ENCODE measurements around the gene SOBP.

The SOBP gene

DNA sequence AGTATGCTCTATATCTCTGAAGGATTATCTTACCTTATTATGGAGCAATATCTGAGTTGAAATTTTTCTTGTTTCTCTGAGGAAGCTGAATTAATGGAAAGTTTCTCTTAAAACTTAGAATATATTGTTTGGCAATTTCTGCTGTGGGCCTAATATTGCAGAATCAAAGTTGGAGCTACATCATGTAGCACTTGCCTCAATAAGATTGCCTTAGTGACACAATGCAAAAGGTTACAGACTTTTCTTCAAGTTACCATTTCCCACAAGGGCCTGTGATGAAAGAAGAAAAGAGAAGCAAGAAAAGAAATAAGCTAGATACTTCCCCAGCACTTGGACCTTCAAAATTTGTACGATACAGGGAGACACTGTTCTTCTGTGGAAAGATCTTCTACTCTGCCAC, 151.2 kb downstream of the SOBP start:
- no peak for DNase-seq (ENCODE audit: low read depth)

DNA sequence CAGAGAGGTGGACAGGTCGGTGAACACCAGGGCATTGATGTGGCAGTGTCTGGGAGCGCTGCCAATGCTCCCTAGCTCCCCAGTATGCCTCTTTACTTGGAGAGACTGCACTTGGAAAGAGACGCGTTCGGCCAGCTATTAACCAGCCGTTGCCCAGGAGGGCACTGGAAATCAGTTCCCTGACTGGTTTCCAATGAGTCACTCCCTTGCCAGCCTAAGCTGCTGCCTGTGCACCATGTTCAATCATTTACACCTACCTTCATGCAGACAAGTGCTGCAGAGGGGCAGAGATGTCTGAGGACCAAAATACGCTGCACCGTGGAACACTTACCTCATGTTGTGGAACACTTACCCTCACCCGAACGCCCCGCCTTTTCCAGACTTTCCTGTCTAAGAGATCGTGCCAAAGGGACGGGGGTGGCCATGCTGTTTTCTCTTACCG, 151.6 kb downstream of the SOBP start:
- no peak for DNase-seq (ENCODE audit: low read depth)

DNA sequence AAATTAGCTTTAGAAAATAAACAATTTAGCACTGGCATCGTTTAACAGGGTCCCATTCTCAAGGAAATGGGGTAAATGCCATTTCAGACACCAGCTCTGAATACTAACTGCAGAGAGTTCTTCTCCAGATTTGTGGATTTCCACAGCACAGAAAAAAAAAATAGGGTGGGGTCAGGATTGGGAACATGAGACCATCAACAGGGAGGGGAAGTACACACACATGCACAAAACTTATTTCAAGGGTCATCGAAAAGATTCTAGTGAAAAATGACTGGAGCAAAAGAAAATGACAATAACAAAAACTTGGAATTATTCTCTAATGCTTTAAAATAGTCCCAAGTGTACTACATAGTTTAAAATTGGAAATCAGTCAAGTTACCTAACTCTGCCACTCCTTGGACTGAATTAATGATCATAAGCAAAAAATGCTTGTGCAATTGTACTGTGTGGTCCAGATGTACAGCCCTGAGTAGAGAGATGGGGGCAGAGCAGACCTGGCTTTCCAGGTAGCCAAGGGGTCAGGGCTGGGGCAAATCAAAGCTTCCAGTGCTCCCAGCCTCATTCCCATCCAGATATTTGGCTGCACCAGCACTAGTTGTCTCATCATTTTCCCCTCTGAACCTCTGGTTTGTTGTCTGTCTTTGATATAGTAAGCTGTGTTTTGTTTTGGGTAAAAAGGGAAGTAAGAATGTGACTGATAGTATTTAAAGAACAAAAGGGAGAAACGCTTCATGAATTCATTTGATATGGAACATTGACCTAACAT, 152.4 kb downstream of the SOBP start:
- no peak for DNase-seq (ENCODE audit: low read depth)

DNA sequence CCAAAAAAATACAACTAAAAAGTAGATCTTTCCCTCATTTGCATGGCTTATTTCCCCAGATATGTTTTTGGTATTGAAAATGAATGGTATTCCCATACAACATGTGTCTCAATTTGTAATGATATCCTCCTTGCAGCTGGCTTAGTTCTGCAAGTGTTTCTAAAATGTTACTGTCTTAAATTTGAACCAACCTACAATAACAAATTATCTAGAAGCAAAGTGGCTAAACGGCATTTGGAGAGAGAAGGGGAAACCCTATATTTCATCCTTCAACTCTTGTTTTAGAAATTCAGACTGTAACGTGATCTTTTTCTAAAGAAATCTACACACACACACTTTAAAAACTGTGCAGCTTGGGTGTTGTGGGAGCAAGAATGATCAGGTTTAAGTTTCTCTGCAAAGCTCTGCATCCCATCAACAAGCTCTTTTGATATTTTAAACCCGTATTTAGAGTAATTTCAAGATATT, 153.0 kb downstream of the SOBP start:
- no peak for DNase-seq (ENCODE audit: low read depth)

DNA sequence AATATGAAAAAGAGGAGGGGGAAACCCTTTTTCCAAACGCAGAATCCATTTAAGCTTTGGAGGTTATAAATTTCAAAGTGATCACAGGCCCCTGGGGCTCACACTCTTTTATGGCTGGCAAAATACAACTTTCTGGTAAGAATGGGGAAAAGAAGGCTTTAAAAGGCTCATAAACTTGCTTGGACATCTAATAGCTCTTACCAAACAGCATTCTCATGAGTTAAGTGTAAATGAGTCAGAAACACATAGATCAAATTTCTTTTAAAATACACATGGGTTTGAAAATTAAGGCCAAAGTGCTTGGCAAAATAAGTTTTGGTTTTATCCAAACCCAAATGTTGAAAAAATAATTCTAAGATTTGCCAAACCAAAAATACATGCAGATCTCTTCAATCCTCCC, 154.6 kb downstream of the SOBP start:
- DNase-seq (ENCODE audit: low read depth) = no peak

DNA sequence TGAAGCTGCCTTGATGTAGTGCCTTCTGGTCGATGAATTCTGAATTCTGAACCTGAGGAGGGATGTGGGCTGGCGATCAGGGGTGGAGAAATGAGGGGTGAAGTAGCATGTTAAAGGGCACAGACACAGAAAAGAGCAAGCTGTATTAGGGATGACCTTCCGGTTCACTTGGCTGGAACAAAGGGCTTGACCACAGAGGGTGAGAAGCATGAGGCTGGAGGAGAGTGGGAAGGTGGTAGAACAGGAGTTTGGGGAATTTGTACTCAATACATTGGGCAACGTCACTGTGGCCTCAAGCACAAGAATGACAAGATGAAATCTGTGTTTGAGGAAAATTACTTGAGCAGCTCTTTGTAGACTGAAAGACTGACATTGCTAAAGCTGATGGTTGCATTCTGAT, 155.8 kb downstream of the SOBP start:
- no peak for DNase-seq (ENCODE audit: low read depth)

DNA sequence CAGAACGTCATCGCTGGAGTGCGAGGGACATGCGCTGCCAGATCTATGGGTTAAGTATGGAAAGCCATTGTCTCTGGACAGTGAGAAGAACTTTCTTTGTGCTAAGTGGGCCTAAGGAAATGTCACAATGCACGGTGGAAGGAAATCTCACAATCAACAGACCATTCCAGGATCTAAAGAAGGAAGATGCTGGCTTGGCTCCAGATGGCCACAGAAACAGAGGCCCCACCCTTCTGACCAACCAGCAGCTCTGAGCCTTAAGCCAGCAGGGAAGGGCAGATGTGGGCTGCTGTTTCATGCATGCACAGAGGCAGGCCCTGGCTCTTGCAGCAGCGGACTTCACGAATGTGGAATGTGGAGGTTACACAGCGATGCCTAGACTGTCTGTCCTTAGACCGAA, 156.3 kb downstream of the SOBP start:
- no peak for DNase-seq (ENCODE audit: low read depth)

DNA sequence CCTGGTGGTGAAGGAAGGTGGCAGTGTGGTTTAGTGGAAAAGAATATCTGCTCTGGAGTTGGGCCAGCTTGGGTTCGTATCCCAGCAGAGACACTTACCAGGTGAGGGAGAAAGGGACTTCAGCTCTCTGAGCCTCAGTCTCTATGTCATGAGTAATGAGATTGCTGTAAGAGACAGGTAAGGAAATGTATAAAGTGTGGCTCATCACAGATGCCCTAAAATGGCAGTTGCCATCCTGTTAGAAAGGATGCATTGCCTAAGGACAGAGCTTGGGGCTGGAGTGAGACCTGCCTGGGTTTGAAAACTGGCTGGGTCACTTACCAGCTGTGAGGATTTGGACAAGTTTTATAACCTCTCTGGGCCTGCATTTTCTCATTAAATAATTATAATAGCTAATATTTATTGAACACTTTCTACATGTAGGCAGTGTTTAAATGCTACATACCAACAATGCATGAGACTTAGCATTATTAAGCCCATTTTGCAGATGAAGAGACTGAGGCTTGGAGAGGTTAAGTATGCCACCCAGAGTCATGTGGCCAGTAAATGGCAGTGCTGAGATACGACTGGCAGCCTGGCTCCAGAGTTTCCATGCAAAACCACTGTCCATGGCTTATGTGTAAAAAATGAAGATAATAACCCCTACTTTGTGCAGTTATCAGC, 157.0 kb downstream of the SOBP start:
- DNase-seq (ENCODE audit: low read depth) = no peak

DNA sequence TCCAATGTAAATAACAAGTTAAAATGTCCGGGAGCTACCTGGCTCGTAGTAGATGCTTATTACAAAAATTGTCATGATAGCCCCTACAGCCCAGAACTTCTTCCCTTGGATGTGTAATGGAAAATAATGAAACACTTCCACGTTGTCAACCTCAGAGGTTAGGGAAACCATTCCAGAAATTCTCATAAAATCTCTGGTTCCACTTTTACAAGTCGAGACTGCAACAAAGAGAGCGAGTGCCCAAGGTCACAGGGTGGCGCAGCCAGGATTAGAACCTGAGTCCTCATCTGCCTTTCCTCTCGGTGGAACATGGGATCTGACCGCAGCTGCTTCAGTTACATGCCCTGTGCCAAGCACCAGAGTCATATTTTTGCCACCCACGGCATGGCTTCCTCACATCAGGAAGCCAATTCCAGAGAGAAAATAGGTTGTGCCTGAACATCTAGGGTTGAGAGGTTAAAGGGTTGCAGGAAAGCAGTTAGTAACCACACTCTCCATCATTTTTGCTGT, 157.6 kb downstream of the SOBP start:
- DNase-seq (ENCODE audit: low read depth) = no peak

DNA sequence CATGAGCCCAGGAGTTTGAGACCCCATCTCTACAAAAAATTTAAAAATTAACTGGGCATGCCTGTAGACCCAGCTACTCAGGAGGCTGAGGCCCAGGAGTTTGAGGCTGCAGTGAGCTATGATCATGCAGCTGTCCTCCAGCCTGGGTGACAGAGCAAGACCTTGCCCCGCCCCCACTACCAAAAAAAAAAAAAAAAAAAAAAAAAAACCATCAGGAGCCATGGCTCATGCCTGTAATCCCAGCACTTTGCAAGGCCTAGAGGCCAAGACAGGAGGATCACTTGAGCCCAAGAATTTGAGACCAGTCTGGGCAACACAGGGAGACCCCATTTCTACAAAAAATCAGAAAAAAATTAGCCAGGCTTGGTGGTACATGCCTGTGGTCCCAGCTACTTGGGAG, 159.1 kb downstream of the SOBP start:
- DNase-seq (ENCODE audit: low read depth) = no peak

DNA sequence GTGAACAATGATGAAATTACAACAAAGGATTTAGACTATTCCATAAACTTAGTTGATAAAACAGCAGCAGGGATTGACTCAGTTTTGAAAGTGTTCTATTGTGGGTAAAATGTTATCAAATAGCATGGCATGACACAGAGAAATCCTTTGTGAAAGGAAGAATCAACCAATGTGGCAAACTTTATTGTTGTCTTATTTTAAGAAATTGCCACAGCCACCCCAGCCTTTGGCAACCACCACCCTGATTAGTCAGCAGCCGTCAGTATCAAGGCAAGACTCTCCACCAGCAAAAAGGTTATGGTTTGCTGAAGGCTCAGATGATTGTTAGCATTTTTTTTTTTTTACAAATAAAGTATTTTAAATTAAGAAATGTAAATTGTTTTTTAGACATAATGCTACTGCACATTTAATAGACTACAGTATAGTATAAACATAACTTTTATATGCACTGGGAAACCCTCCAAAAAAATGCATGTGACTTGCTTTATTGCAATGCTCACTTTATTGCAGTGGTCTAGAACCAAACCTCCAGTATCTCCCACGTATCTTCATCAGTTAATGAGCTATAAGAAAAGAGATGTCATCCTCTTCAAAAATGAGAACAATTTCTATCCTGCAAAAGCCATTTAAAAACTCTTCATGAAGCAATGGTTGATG, 162.7 kb downstream of the SOBP start:
- DNase-seq (ENCODE audit: low read depth) = no peak

DNA sequence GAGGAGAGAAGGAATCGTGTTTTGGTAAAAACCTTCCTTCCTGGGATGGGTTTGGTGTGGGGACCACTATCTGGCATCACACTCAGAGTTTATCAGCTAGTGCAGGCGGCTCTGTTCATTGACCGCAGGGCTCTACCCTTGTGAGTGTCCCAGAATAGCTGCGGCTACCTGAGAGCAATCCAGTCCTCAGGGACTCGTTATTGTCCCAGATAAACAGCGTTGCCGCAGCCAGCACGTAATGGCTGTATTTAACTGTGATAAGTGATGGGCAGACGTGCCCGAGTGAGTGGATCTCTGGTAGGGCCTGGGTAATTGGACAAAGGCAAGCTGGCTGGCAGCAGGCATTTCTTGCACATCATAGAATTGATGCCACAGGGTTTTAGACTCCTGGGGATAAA, 163.3 kb downstream of the SOBP start:
- DNase-seq (ENCODE audit: low read depth) = no peak

DNA sequence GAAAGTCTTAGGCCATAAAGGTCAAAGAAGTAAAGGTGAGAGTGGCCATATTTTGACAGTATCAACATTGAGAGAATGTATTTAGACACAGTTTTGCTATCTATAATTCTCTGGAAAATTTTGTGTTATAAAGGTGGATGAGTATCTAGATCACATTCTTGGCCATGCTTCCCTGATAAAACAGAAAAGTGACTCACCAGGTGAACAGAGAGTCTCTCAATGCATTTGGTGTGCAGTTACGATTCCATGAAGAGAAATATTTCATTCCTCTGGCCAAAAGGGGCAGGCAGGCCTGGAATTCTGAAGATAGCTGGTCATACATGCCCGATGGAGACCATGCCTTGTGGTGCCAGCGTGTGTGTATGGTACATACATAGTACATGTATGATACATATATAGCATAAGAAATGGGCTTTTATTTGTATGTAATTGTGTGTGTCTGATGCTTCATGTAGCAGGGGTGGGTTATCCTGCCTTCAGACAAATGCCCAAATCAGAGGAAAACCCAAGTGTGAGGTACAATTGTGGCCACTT, 164.0 kb downstream of the SOBP start:
- DNase-seq (ENCODE audit: low read depth) = no peak

DNA sequence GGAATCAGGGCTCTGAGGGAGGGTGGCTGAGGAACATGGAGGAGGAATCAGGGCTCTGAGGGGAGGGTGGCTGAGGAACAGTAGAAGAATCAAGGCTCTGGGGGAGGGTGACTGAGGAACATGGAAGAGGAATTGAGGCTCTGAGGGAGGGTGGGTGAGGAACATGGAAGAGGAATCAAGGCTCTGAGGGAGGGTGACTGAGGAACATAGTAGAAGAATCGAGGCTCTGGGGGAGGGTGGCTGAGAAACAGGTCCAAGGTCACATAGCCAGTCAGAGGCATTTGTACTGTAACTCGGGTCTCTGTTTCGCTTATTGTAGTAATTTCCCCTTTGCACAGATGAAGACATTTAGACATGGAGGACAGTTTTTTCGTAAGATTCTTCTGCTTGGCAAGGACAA, 164.8 kb downstream of the SOBP start:
- DNase-seq (ENCODE audit: low read depth) = no peak

DNA sequence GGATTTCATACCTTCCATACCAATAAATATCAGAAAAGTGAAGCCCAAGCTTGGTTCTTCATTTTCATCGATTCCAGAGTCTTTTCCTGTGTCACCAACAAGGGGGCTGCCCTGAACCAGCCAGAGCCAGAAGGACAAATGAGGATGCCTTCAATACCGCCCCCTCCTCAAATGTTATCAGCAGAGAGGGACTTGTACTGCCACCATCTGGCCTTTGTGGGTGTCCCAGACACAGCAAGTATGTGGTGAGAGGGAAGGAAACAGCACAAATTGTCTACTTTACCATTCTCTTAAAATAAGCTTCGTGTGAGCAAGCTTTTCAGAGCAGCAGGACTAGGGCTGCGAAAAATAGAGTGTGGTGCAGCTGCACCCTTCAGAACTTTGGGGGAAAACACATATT, 165.3 kb downstream of the SOBP start:
- no peak for DNase-seq (ENCODE audit: low read depth)

DNA sequence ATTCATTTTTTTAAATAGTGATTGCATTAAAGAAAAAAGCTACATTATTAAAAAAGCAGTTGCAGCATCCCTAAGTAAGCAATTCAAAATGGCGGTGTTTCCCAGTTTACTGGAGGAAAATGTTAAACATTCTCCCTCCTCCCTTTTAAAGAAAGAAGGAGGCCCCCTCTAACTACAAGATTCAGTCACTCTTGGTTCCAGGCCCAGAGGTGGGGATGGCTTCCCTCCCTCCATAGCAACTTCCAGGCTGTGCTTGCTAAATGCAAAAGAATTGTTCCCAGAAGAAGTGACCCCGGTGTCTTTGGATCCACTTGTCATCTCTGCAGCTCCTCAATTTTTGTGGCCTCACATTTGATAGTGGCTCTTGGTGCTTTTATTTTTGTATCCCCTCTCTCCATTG, 165.9 kb downstream of the SOBP start:
- DNase-seq (ENCODE audit: low read depth) = no peak

DNA sequence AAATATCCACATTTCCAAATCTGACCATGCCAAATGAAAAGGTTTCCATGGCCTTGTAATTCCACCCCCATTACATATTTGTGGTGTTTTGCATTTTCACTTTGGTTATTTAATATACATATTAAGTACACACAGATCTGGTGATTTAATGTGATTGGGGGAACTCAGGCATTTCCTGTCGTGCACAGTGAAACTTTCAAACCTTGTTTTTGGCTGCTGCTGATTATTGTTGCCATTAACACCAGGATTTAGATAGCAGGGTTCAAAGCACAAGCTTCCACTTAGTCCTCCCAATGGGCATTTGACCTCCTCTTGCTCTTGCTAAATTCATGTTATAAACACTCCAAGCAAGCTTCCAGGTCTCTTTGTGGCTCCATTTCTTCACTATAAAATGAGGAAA, 166.5 kb downstream of the SOBP start:
- no peak for DNase-seq (ENCODE audit: low read depth)

DNA sequence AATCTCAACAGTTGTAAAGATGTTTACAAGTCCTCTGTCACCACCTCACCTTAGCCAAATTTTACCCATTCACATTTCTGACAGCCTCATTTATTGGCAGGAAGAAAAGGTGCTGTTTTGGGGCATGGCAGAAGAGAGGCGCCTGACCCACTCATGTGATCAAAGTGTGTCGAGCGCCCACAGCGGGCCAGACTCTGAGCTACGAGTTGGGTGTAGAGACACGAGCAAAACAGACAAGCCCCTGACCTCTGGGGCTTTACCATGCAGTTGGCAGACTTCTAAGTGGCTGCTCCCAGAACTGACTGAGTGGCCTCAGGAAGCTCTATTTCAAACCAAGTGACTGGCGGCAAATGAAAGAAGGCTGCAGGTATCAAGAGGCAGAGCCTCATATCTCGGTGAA, 167.0 kb downstream of the SOBP start:
- no peak for DNase-seq (ENCODE audit: low read depth)

DNA sequence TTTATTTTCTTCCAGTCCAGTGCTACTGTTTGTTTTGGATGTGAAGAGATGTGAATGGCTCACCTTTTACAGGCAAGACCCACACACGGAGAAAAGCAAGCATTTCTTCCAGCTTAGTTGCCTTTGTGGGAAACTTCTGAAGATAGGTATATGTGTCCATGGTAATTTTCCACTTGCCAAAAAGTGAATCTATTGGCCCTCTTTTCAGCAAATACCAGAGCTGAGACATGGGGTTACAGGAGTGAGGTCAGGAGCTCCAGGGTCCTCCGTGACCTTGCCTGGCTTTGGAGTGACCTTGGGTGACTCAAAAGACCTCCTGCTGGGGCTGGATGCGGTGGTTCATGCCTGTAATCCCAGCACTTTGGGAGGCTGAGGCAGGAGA, 167.4 kb downstream of the SOBP start:
- no peak for DNase-seq (ENCODE audit: low read depth)

DNA sequence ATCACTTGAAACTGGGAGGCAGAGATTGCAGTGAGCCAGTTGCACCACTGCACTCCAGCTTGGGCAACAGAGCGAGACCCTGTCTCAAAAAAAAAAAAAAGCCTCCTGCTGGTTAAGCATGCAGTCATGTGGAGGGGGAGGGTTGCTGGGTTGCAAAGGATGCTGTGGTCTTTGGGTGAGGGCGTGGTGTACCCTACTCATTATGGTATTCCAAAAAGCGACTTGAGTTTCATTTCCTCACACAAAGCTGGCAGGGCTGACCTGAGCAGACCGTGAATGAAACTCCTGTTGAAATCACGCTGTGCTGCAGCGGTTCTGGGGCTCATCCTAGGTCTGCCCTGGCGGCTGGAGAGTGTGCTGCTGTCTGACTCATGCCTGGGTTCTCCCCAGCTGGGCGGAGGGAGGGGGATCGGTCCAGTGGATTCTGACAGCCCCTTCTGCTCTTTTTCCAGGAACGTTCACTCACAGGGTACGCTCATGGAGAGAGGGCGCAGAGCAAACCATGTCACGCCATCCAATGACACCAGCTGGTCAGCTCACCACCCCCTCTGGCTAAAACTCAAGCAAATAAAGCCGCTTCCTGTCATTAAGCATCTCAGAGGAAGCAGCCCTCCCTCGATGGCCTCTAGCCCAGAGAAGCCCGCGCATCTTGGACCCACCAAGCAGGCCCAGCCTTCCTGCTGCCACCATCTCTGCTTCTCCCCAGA, 168.0 kb downstream of the SOBP start:
- DNase-seq (ENCODE audit: low read depth) = peak; percentile 66

DNA sequence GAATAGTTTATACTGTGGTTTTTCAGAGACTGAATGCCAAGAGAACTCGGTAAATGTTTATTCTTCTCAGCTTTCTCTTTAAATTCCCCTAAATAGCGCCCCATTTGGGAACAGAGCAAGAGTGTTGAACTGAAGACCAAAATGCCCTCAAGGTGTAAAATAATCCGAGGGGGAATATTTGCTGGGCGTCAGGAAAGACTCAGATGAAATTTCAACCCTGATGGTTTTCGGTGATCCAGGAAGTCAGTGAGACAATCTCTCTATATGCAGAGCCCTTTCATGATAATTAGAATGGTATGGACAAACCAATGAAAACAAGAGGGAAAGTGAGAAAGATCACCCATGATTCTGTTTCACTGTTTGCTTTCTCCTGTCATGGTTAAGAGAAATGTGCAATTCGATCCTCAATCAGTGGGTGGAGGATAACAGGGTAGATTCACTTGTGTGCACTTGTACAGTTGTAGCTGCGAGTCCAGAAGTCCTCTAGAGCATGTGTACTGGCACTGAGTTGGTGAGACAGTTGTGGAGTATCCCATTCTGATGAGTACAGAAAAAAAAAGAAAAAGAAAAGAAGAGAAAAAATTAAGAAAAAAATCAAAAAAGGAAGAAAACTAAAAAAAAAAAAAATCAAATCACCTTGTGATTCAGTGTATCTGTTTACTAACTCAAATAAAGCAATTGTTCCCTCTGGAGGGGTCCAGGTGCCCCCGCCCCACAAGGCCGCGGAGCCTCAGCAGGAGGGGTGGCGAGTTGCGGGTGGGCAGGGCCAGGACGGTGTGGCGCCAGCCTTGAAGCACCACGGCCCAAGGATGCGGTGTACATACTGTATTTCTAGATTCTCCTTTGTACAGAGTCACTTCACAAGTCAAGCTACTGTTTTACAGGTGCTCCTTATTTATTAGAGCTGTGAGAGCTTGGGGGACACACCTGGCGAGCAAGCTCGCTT, 169.3 kb downstream of the SOBP start:
- no peak for DNase-seq (ENCODE audit: low read depth)
